Right atrium auricular region (tissue), 2 donors: ENCODE results near the gene MARCHF9. TPM values are rescaled to one million over a fixed set of nuclear protein-coding genes. Genes with fewer than 3 reads are reported as not detected.

Experiments used
- DNase-seq: peaks from one replicate; pipeline ENCODE4 v3.0.0-alpha.2; 2019; ENCODE audit warnings: low spot score
- H3K27ac ChIP-seq, 2 donors: fragments of 200-600 bp; sonication (generic); 1 replicate in 1 of 2; 2 replicates in 1 of 2; pipeline ENCODE4 v1.5.1; 2016 to 2019
- H3K27me3 ChIP-seq, 2 donors: fragments of 200-600 bp; sonication (generic); one replicate each; pipeline versions ENCODE4 v1.5.1 to v1.6.0; 2017 to 2019
- H3K36me3 ChIP-seq: fragments of 200-600 bp; sonication (generic); one replicate; pipeline ENCODE4 v1.5.1; 2016
- H3K4me1 ChIP-seq, 2 donors: fragments of 200-600 bp; sonication (generic); one replicate each; pipeline versions ENCODE4 v1.5.1 to v1.6.0; 2017 to 2019
- H3K4me3 ChIP-seq, 2 donors: fragments of 200-600 bp; sonication (generic); 1 replicate in 1 of 2; 2 replicates in 1 of 2; pipeline ENCODE4 v1.5.1; 2017 to 2019; ENCODE audit warnings: mild to moderate bottlenecking in 1 of 2, moderate library complexity in 1 of 2
- H3K9me3 ChIP-seq, 2 donors: fragments of 200-600 bp; sonication (generic); one replicate each; pipeline ENCODE4 v1.5.1; 2019
- CTCF ChIP-seq, 2 donors: fragments of 200-600 bp; sonication (generic); IDR thresholded peaks; one replicate each; pipeline ENCODE4 v1.5.1; 2019; ENCODE audit warnings: antibody characterized with exemption in 2 of 2
- total RNA-seq, 2 donors: library from RNA; depleted of rRNA; stranded (reverse); fragments of >200 nt; gene quantifications; one replicate each; pipeline ENCODE4 v1.1.0, GENCODE V29; 2016

Gene MARCHF9
- total RNA-seq, 2 donors from 2014 or later = 8.4 to 11.6 TPM

GRCh38 chr12:57727758-57728395 is 27.0 kb upstream of the MARCHF9 start:
- Histone ChIP-seq H3K4me1 (peaks cover 0 to 25% of the 10 kb centered on the region in 2 donors), H3K36me3 (no peaks in the 10 kb centered on the region), H3K4me3 (no peak overlapping the region), H3K27ac (no peak overlapping the region), H3K9me3 (no peaks in the 10 kb centered on the region), H3K27me3 (no peaks in the 10 kb centered on the region)
- DNase-seq = no peak
- TF ChIP-seq CTCF (IDR thresholded peaks at IDR 0.05) = no peak

- DNase-seq = no peak
- no peak for TF ChIP-seq CTCF (IDR thresholded peaks at IDR 0.05)
- peaks cover 0 to 25% of the 10 kb centered on the region in 2 donors for H3K4me1 ChIP-seq
- no peaks in the 10 kb centered on the region for H3K36me3 ChIP-seq
- no peaks in the 10 kb centered on the region for H3K9me3 ChIP-seq
- no peaks in the 10 kb centered on the region for H3K27me3 ChIP-seq
- no peak overlapping the region for H3K4me3 ChIP-seq
- H3K27ac ChIP-seq = no peak overlapping the region
Measured at GRCh38 chr12:57729321-57729844, 25.5 kb upstream of the MARCHF9 start.

GRCh38 chr12:57730336-57731067 is 24.4 kb upstream of the MARCHF9 start:
- no peak overlapping the region for H3K4me3 ChIP-seq
- no peaks in the 10 kb centered on the region for H3K9me3 ChIP-seq
- DNase-seq = no peak
- H3K36me3 ChIP-seq = no peaks in the 10 kb centered on the region
- H3K4me1 ChIP-seq = peaks cover 0 to 29% of the 10 kb centered on the region in 2 donors
- TF ChIP-seq CTCF (IDR thresholded peaks at IDR 0.05) = no peak
- no peak overlapping the region for H3K27ac ChIP-seq
- H3K27me3 ChIP-seq = peaks cover 0 to 1% of the 10 kb centered on the region in 2 donors

GRCh38 chr12:57731411-57732080 is 23.4 kb upstream of the MARCHF9 start:
- no peak for TF ChIP-seq CTCF (IDR thresholded peaks at IDR 0.05)
- Histone ChIP-seq H3K27me3 (peaks cover 5 to 8% of the 10 kb centered on the region in 2 donors), H3K27ac (no peak overlapping the region), H3K4me3 (no peak overlapping the region), H3K9me3 (no peaks in the 10 kb centered on the region), H3K36me3 (no peaks in the 10 kb centered on the region), H3K4me1 (peaks cover 0 to 30% of the 10 kb centered on the region in 2 donors)
- DNase-seq = no peak

GRCh38 chr12:57732270-57732669 is 22.6 kb upstream of the MARCHF9 start:
- Histone ChIP-seq H3K4me1 (peaks cover 0 to 30% of the 10 kb centered on the region in 2 donors), H3K4me3 (no peak overlapping the region), H3K27me3 (peaks cover 8 to 11% of the 10 kb centered on the region in 2 donors), H3K36me3 (no peaks in the 10 kb centered on the region), H3K9me3 (no peaks in the 10 kb centered on the region), H3K27ac (no peak overlapping the region)
- no peak for DNase-seq
- TF ChIP-seq CTCF (IDR thresholded peaks at IDR 0.05) = no peak
